ENCODE data around the gene SET. TPM values are rescaled to one million over a fixed set of nuclear protein-coding genes. Genes with fewer than 3 reads are reported as not detected.

The SET gene
- total RNA-seq, 1 donor from 2014 or later, result 563 TPM

DNA sequence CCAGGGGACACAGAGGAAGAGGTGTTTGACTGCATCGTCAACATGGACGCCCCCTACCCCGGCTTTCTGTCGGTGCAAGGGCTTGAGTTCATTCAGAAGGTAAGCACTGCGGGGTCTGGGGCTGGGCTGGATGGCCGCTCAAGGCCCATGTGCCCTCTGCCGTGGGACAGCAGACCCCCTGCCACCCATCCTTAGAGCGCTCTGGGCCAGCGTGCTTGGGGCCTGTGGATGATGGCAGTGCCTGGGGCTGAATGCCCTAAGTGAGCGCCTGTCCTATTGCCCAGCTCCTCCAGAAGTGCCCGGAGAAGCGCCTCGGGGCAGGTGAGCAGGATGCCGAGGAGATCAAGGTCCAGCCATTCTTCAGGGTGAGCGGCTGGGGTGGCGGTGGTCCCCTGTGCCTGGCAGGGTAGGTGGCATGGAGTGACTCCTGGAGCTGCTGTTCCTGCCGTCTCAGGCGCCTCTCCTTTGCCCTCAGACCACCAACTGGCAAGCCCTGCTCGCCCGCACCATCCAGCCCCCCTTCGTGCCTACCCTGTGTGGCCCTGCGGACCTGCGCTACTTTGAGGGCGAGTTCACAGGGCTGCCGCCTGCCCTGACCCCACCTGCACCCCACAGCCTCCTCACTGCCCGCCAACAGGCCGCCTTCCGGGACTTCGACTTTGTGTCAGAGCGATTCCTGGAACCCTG lies 31.0 kb downstream of the SET start:
- Mint-ChIP-seq H3K27ac (no peak overlapping the region), H3K4me3 (ENCODE audit: low read depth) (no peak overlapping the region), H3K9me3 (ENCODE audit: low read depth) (no peaks in the 10 kb centered on the region), H3K27me3 (no peaks in the 10 kb centered on the region), H3K4me1 (ENCODE audit: low read depth) (peaks cover 15% of the 10 kb centered on the region), H3K36me3 (ENCODE audit: insufficient read depth) (no peaks in the 10 kb centered on the region)
- TF ChIP-seq, protein P1, sequence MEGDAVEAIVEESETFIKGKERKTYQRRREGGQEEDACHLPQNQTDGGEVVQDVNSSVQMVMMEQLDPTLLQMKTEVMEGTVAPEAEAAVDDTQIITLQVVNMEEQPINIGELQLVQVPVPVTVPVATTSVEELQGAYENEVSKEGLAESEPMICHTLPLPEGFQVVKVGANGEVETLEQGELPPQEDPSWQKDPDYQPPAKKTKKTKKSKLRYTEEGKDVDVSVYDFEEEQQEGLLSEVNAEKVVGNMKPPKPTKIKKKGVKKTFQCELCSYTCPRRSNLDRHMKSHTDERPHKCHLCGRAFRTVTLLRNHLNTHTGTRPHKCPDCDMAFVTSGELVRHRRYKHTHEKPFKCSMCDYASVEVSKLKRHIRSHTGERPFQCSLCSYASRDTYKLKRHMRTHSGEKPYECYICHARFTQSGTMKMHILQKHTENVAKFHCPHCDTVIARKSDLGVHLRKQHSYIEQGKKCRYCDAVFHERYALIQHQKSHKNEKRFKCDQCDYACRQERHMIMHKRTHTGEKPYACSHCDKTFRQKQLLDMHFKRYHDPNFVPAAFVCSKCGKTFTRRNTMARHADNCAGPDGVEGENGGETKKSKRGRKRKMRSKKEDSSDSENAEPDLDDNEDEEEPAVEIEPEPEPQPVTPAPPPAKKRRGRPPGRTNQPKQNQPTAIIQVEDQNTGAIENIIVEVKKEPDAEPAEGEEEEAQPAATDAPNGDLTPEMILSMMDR (IDR thresholded peaks at IDR 0.05; ENCODE audit: unreplicated experiment), result no peak
- no peak for DNase-seq (ENCODE audit: low spot score, unreplicated experiment)

DNA sequence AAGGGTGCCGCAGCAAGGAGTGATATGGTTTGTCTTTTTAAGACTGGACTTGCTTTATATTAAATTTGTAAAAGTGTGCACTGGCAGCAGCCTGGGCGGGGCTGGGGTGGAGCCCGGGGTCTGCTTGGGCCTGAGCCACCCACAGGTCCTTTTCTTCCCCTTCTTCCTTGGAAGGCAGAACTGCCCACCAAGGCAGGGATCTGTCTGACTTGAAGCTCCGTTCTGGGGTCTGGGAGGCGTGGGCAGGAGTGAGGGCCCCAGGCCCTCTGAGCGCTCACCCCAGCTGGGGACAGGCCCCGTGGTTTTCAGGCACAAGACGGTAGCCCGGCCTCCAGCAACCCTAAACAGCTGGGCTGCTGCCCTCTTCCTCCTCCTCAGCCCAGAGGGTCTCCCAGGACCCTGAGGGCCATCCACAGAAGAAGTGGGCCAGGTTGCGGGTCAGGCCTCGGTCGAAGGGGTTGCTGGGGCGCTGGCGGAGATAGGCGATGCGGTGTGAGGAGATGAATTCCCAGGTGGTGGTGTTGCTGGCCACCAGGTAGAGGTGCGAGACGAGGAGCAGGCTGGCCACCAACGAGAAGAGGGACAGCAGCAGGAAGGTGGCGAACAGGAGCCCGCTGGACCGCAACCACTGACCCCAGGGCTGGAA lies 31.9 kb downstream of the SET start:
- Mint-ChIP-seq H3K4me1 (ENCODE audit: low read depth) (peaks cover 15% of the 10 kb centered on the region), H3K9me3 (ENCODE audit: low read depth) (no peaks in the 10 kb centered on the region), H3K27ac (no peak overlapping the region), H3K36me3 (ENCODE audit: insufficient read depth) (no peaks in the 10 kb centered on the region), H3K4me3 (ENCODE audit: low read depth) (no peak overlapping the region), H3K27me3 (no peaks in the 10 kb centered on the region)
- DNase-seq (ENCODE audit: low spot score, unreplicated experiment), result no peak
- TF ChIP-seq, protein P1 (IDR thresholded peaks at IDR 0.05; ENCODE audit: unreplicated experiment), result no peak

DNA sequence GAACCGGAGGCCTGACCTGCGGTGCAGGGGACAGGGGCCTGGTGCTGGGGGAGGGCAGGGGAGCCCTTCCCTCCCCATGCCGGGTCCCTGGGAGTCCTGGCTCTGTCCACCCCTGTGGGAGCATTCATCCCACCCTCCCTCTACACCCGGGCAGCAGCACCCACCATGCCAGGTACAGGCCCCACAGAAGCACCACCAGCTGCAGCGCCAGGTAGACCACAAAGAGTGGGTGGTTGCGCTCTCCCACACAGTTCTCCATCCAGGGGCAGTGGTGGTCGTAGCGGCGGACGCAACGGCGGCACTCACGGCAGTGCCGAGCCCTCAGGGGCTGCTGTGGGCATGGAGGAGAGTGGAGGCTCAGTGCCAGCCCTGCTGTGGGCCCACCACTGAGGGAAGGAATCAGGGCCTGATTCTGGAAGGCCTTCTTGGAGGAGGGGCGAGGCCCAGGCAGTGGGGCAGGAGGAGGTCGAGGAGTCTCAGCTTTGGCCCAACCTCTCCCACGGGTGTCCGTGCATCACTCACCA lies 32.5 kb downstream of the SET start:
- Mint-ChIP-seq H3K9me3 (ENCODE audit: low read depth) (no peaks in the 10 kb centered on the region), H3K36me3 (ENCODE audit: insufficient read depth) (no peaks in the 10 kb centered on the region), H3K4me3 (ENCODE audit: low read depth) (no peak overlapping the region), H3K4me1 (ENCODE audit: low read depth) (peaks cover 15% of the 10 kb centered on the region), H3K27me3 (no peaks in the 10 kb centered on the region), H3K27ac (no peak overlapping the region)
- no peak for DNase-seq (ENCODE audit: low spot score, unreplicated experiment)
- TF ChIP-seq, protein P1 (IDR thresholded peaks at IDR 0.05; ENCODE audit: unreplicated experiment), result no peak

DNA sequence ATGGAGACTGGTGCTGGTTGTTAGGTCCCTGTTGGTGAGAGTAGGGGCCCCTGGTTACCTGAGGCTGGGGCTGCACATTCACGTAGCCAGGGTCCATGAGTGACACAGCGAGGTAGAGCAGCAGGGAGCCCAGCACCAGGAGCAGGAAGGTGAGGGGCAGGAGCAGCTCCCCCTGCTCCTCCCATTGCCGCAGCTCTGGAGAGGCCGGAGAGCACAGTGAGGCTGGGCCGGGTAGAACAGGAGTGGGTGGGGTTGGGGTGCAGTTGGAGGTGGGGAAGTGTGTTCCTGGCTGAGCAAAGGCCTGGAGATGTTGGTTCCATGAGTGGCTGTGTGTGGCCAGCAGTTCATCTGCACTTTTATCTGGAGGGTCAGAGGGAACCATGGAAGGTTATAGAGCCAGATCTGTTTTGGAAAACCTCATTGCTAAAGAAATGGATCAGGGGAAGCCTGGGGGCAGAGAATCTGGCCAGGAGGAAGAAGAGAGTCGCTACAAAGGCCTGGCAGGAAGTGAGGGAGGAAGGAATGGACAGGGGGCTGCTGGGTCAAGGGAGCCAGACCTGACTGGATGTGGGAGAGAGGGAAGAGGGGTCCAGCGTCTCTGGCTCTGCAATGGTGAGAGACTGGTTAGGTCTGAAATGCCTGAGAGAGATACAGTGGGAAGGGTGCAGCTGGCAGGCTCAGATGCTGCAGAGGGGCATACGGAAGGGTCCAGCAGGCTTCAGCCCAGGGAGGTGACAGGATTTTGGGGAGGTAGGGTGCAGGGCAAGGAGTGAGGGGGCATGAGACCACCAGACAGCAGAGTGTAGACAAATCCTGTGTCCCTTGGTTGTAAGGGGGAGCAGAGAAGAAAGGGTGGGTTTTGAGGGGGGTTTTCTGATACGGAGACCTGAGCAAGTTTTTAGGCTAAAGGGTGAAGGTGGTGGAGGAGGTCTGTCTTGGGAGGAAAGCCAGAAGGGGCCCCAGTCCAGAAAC lies 33.6 kb downstream of the SET start:
- peak overlapping the region; percentile 91 for H3K4me3 Mint-ChIP-seq (ENCODE audit: low read depth)
- TF ChIP-seq, protein P1 (IDR thresholded peaks at IDR 0.05; ENCODE audit: unreplicated experiment), result no peak
- H3K9me3 Mint-ChIP-seq (ENCODE audit: low read depth), result no peaks in the 10 kb centered on the region
- H3K27me3 Mint-ChIP-seq, result no peaks in the 10 kb centered on the region
- H3K27ac Mint-ChIP-seq, result peak overlapping the region; percentile 34
- no peaks in the 10 kb centered on the region for H3K36me3 Mint-ChIP-seq (ENCODE audit: insufficient read depth)
- H3K4me1 Mint-ChIP-seq (ENCODE audit: low read depth), result peaks cover 15% of the 10 kb centered on the region
- no peak for DNase-seq (ENCODE audit: low spot score, unreplicated experiment)

DNA sequence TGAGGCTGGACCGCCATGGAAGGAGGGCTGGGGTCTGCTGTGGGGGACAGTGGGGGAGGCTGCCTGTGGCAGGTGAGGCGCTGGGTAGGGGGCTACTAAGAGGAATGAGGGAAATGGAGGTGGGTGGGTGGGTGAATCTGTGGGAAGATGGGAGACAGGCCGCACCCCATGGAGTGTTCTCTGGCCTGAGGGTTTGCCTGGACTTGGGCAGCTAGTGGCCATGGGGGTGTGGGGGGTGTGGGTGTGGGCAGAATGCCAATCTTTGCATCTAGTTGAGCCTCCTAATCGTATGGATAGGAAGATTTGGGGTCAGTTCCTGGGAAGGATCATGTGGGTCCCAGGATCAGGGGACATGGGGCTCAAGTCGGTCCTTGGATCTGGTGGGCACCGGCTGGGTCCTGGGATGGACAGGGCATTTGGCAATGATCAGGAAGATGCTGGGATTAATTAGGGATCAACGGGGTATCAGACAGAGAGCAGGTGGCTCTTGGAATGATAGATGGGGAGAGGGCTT lies 34.4 kb downstream of the SET start:
- Mint-ChIP-seq H3K4me3 (ENCODE audit: low read depth) (peak overlapping the region; percentile 91), H3K27me3 (no peaks in the 10 kb centered on the region), H3K36me3 (ENCODE audit: insufficient read depth) (no peaks in the 10 kb centered on the region), H3K27ac (peak overlapping the region; percentile 78), H3K4me1 (ENCODE audit: low read depth) (peaks cover 13% of the 10 kb centered on the region), H3K9me3 (ENCODE audit: low read depth) (no peaks in the 10 kb centered on the region)
- TF ChIP-seq, protein P1 (IDR thresholded peaks at IDR 0.05; ENCODE audit: unreplicated experiment), result no peak
- no peak for DNase-seq (ENCODE audit: low spot score, unreplicated experiment)
